GM18499 (cell line): ENCODE results near the gene TSPAN7.

ENCODE experiments used
- ATAC-seq: cut with Tn5 transposase; IDR thresholded peaks from one replicate; pipeline ENCODE4 v1.9.1; 2021; ENCODE audit warnings: moderate number of reproducible peaks; ENCODE audit not compliant: insufficient read depth, unreplicated experiment

The TSPAN7 gene

GRCh38 chrX:38639730-38640129, 78.4 kb downstream of the TSPAN7 start:
- no peak for ATAC-seq

- no peak for ATAC-seq
Measured at GRCh38 chrX:38641197-38641596, 79.9 kb downstream of the TSPAN7 start.

DNA sequence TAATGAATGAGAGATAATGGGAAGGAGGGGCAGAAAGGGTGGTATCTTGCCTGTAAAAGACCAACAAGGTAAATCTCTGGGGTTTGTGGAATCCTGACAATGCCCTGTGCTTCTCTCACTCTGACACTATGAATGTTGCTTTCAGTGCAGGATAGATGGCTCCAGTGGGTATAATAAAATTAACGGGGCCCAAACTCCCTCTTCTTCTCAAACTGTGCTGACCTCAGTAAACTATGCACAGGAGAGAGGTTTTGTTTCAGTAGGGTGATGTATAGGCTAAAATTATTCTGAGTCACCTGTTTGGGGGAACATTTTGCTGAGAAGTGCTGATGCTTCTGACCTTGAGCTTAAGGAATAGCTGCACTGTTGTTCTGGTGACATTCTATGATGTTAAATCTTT, 82.6 kb downstream of the TSPAN7 start:
- ATAC-seq: no peak

DNA sequence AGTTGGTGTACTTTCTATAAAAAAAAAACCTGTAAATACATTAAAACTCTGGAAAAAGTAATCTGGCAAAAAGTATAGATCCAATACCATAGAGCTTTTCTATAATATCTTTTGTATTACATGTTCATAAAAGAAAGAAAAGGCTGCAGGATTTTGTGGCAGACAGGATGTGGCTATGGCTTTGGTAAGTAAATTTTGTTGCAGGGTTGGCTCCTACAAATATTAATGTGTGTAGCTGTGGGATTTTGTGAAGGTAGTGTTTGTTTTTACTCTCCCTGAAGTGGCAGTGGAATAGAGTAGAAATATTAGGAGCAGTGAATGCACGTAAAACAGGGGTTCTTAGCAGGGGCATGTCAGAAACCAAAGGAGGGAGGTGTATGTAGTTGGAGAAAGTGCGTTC, 84.8 kb downstream of the TSPAN7 start:
- no peak for ATAC-seq

DNA sequence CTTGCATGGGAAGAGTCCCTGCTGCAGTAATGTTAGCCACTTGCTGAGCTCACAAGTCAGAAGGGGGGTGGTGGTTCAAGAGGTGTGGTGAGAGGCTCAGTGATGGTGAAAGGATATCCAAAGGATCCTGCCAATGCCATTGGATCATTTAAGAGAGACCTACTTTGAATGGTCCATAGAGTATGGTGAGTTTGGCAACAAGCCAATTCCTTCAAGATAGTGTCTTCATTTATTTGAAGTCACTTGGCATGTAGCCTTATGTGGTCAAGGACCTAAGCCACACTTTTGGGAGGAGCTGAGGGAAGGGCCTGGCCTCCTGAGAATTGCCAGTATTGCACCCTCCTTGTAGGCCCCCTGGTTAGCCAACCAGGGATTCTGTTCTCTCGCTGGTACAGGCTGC, 87.9 kb downstream of the TSPAN7 start:
- no peak for ATAC-seq

DNA sequence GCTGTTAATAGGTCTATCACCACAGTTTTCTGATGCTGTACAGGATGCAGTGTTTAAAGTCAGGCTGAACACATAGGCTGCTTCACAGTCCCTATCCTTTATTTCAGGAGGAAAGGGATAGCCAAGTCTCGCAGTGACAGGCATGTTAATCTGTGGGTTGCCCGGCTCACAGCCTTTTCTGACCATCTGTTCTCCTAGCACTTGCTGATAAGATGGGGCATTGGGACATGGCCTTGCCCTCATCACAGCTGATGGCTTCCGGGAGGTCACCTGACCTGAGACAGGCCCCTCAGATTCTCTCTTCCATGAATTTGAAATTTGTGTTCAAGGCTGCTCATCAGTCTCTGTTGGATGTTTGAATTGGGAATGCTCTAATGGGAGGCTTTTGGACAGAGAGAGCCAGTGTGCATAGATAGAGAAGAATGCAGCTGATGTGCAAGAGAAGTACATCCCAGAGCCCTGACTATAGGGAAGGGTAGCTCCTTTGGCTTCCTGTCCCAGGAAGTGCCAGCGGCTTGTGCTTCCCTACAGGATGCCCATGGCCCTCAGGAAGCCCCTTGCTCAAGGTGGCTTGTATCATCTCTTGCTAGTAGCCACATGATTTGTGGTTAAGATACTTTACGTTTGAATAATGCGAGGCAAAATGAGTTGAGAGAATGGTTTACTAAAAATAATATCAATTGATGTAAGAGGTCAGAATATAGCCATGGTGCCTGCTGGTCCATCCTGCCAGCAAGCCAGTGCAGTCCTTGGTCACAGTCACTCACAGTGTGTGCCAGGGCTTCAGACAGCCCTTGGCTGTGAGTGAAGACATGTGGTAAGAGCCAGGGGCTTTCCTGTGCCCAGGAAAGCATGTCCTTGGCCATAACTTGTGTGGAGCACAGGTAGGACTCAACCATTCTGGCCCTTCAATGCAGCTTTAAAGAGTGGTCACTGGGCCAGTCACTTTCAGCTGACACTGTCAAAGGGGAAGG, 88.6 kb downstream of the TSPAN7 start:
- ATAC-seq: no peak

- ATAC-seq: no peak
Measured at GRCh38 chrX:38651625-38652601, 90.6 kb downstream of the TSPAN7 start.

DNA sequence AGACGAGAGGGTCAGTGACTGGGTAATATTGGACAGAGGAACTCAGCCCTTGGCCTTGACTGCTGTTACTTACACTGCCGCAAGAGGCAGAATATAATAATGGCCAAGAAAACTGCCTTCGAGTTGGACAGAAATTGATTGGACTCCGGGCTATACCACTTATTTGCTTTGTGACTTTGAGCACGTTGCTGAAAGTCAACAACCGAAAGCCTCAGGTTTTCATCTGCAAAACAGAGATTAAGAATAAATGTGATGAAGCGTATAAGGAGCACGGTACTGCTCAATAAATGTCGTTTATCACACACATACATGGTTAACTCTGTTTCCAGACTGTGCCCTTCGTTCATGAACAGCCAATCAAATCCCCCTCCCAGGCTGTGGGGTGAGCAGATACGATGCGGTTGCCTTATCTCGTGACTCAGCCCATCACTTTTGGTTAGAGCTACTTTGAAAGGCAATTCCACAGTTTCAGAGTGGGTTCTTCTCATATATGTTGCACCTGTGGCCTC, 91.6 kb downstream of the TSPAN7 start:
- ATAC-seq: no peak

GRCh38 chrX:38654302-38654701, 93.0 kb downstream of the TSPAN7 start:
- no peak for ATAC-seq

DNA sequence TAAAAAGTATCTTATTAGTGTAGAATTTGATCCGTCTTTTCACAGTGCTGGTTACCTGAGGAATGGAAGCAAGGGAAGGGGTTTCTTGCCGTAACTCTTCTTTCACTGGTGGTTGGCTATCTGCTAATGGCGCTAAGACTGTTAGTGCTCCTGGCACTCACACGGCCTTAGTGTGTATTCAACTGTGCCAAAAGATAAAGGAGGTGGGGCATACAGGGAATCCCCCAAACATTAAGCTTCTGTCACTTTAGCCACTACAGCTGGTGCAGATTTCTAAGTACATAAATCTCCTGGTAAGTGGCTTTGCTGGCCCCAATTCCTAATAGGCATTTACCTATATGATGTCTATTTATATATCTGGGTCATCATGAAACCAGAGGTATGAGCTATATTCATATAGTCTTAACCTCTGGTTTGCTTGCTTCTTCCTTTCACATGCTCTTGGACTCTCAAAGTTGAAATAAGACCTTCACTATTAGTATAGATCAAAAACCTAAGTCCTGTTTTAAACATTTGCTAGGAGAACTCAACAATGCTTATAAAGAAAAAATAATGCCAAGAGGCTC, 95.1 kb downstream of the TSPAN7 start:
- no peak for ATAC-seq

- no peak for ATAC-seq
Measured at GRCh38 chrX:38657562-38657961, 96.2 kb downstream of the TSPAN7 start.

DNA sequence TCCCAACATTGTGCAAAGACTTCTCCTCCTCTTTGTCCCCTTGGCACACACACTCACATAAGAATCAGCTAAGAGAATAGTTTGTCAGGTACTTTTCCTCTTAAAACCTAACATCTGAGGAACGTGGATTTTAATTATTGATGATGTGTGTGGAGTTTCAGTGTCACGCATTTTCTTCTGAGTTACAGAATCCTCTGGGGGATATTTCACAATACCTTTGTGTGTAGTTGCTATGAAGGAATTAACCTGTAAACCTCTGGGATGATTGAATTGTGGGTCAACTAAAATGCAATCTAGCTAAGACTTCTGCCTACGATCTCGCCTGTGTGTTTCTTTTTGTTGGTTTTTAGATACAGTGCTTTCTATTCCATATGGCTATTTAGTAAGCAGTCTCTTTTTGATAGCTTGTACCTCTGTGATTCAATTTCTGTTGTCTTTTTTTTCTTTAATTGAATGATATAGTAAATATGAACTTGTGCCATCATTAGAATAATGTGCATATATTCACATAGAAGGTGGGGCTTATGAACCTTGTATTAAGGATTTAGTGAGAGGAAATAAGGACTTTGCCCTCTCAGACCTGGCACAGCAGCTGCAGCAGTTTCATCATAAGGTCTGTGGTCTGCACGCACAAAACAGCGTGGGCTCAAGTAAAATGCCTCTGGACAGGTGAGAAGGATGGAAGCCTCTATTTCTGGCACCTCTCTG, 99.2 kb downstream of the TSPAN7 start:
- ATAC-seq: no peak

DNA sequence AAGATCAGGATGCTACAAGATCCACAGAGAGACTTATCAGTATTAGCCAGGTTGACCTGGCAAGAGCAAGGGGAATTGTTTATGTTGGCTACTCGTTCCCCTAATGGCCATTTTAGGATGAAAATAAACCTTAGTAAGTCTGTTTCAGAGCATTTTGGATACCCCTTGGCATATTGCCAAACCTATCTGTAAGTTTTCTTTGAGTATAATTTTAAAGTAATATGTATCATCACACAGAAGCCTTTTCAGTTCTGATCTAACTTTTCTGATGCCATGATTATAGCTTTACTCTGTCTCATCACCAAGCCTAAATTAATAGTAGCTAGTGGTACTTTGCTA, 99.7 kb downstream of the TSPAN7 start:
- ATAC-seq: no peak

- ATAC-seq: no peak
Measured at GRCh38 chrX:38661561-38661960, 100.2 kb downstream of the TSPAN7 start.

GRCh38 chrX:38662640-38663039, 101.3 kb downstream of the TSPAN7 start:
- ATAC-seq: no peak

- ATAC-seq: no peak
Measured at GRCh38 chrX:38664285-38664684, 102.9 kb downstream of the TSPAN7 start.

GRCh38 chrX:38666909-38667308, 105.6 kb downstream of the TSPAN7 start:
- ATAC-seq: no peak

- no peak for ATAC-seq
Measured at GRCh38 chrX:38668771-38669170, 107.4 kb downstream of the TSPAN7 start.

DNA sequence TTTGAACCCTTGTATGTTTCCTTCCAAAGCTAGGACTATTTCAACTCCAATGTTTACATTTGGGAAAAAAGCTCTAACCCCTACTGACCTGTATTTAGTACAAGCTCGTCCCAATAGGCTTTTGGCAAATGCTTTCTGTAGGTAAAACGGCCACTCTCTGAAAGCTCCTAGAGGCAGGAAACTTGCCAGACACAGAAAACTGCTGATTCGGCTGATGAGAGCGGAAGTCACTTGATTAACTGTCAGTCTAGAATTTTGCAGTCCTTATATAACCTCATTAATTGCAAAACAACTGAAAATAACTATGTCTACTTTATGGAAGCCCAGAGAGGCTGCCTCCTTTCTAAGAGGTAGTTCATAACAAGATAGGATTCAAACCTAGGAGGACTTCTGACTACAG, 108.1 kb downstream of the TSPAN7 start:
- ATAC-seq: no peak

GRCh38 chrX:38672646-38673045, 111.3 kb downstream of the TSPAN7 start:
- no peak for ATAC-seq
